Nephron progenitor cell (in vitro differentiated cells): Measurements from ENCODE around the gene STX17.
"Not testable (repeated sequence)": the region's sequence is repeated elsewhere in the genome, so short reads cannot be mapped to it uniquely, and the experiment has no call there.

Experiments
- DNase-seq: peaks from one replicate; pipeline ENCODE4 v3.0.0; 2021
- H3K27ac Mint-ChIP-seq: 2 replicates; pipeline ENCODE4 v1.8.0; 2021; ENCODE audit warnings: mild to moderate bottlenecking, moderate library complexity, mixed read lengths
- H3K27me3 Mint-ChIP-seq: 2 replicates; pipeline ENCODE4 v1.8.0; 2021; ENCODE audit warnings: mild to moderate bottlenecking, low read depth, mixed read lengths; ENCODE audit not compliant: poor library complexity
- H3K36me3 Mint-ChIP-seq: 2 replicates; pipeline ENCODE4 v1.8.0; 2021; ENCODE audit warnings: low read depth, mixed read lengths
- H3K4me1 Mint-ChIP-seq: 2 replicates; pipeline ENCODE4 v1.8.0; 2021; ENCODE audit warnings: mixed read lengths
- H3K4me3 Mint-ChIP-seq: 2 replicates; pipeline ENCODE4 v1.8.0; 2021; ENCODE audit warnings: mild to moderate bottlenecking, moderate library complexity, mixed read lengths
- H3K9me3 Mint-ChIP-seq: 2 replicates; pipeline ENCODE4 v1.8.0; 2021; ENCODE audit warnings: mild to moderate bottlenecking, moderate library complexity, mixed read lengths
- CTCF ChIP-seq: fragments of 200-600 bp; sonication (generic); IDR thresholded peaks from 2 replicates; pipeline ENCODE4 v1.5.0; 2021; ENCODE audit warnings: antibody characterized with exemption

The STX17 gene

GRCh38 chr9:99977033-99977792 is 70.8 kb downstream of the STX17 start:
- no peak for DNase-seq
- Mint-ChIP-seq H3K27ac (no peak overlapping the region), H3K27me3 (no peaks in the 10 kb centered on the region), H3K36me3 (no peaks in the 10 kb centered on the region), H3K4me1 (peaks cover 5% of the 10 kb centered on the region), H3K4me3 (no peak overlapping the region), H3K9me3 (no peaks in the 10 kb centered on the region)
- TF ChIP-seq CTCF = no peak

GRCh38 chr9:99978221-99978620 is 71.8 kb downstream of the STX17 start:
- DNase-seq = no peak
- no peak overlapping the region for H3K4me3 Mint-ChIP-seq
- no peaks in the 10 kb centered on the region for H3K9me3 Mint-ChIP-seq
- H3K36me3 Mint-ChIP-seq = peaks cover 4% of the 10 kb centered on the region
- no peak for TF ChIP-seq CTCF
- H3K27ac Mint-ChIP-seq = peak overlapping the region; percentile 24
- H3K27me3 Mint-ChIP-seq = no peaks in the 10 kb centered on the region
- H3K4me1 Mint-ChIP-seq = peaks cover 5% of the 10 kb centered on the region

GRCh38 chr9:99980598-99980997 is 74.1 kb downstream of the STX17 start:
- no peak overlapping the region for H3K4me3 Mint-ChIP-seq
- H3K27ac Mint-ChIP-seq = no peak overlapping the region
- H3K9me3 Mint-ChIP-seq = no peaks in the 10 kb centered on the region
- TF ChIP-seq CTCF = no peak
- H3K27me3 Mint-ChIP-seq = no peaks in the 10 kb centered on the region
- DNase-seq = no peak
- peaks cover 5% of the 10 kb centered on the region for H3K4me1 Mint-ChIP-seq
- peaks cover 9% of the 10 kb centered on the region for H3K36me3 Mint-ChIP-seq

- Mint-ChIP-seq H3K4me1 (no peaks in the 10 kb centered on the region), H3K4me3 (no peak overlapping the region), H3K27ac (no peak overlapping the region), H3K36me3 (peaks cover 49% of the 10 kb centered on the region), H3K9me3 (peaks cover 34% of the 10 kb centered on the region), H3K27me3 (no peaks in the 10 kb centered on the region)
- DNase-seq = no peak
- TF ChIP-seq CTCF = no peak
Measured at GRCh38 chr9:99986642-99987041, 80.2 kb downstream of the STX17 start.

GRCh38 chr9:99990508-99990907 is 84.1 kb downstream of the STX17 start:
- H3K9me3 Mint-ChIP-seq = peaks cover 65% of the 10 kb centered on the region
- H3K4me3 Mint-ChIP-seq = not testable (repeated sequence)

GRCh38 chr9:99998266-99998665 is 91.8 kb downstream of the STX17 start:
- TF ChIP-seq CTCF = no peak
- Mint-ChIP-seq H3K27me3 (peaks cover 4% of the 10 kb centered on the region), H3K4me1 (no peaks in the 10 kb centered on the region), H3K27ac (peak overlapping the region; percentile 66), H3K4me3 (no peak overlapping the region), H3K36me3 (peaks cover 93% of the 10 kb centered on the region), H3K9me3 (peaks cover 30% of the 10 kb centered on the region)
- no peak for DNase-seq

More at GRCh38 chr9:99990508-99990907, 84.1 kb downstream of the STX17 start:
- DNase-seq, H3K4me1 Mint-ChIP-seq, H3K27ac Mint-ChIP-seq, H3K27me3 Mint-ChIP-seq: not testable (repeated sequence)
- peaks cover 77% of the 10 kb centered on the region for H3K36me3 Mint-ChIP-seq
